NCI-H146 treated with DMSO at 0.1 percent for 48 hours (cell line): ENCODE results near the gene ACSM6.
"Not testable (repeated sequence)": the region's sequence is repeated elsewhere in the genome, so short reads cannot be mapped to it uniquely, and the experiment has no call there.

Source experiments
- DNase-seq: peaks from one replicate; lab custom pipeline; 2025; ENCODE audit not compliant: unreplicated experiment; lab: John Stamatoyannopoulos, UW

ACSM6 gene

GRCh38 chr10:95214793-95215192, 20.8 kb downstream of the ACSM6 start:
- DNase-seq, result no peak

DNA sequence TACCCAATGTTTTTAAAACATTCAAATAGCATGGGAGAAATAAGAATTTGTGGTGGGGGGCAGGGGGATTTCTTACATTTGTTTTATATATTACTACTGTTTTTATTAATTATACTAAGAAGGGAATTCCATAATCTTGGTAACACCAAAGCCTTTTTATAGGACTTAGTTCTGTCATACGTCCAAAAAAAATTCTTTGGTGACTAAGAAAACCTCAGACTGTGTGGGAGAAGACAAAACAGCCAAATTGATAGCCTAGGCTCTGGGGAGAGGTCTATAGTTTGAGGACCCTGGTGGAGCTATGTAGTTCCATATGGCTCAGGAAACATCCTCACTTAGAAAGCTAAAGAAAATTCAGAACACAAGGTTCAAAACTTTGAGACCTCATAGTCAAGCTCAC, 23.4 kb downstream of the ACSM6 start:
- no peak for DNase-seq

DNA sequence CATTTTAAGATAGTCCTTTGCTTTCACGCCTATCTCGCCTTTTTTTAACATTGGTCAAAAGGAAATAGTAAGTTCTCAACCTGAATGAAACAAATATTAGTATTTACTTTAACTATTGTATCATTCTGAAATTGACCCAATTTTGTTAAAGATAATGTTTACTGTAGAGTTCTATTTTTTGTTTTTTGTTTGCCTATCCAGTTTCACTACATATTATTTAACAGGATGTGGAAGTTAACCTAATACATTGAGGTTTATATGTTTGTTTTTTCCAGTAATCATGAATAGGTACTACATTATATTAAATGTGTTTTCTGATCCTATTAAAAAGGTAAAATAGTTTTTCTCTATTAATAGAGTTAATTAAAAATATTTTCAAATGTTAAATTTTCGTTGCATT, 26.5 kb downstream of the ACSM6 start:
- no peak for DNase-seq

- DNase-seq, result no peak
Measured at GRCh38 chr10:95221124-95221523, 27.1 kb downstream of the ACSM6 start.

- no peak for DNase-seq
Measured at GRCh38 chr10:95225136-95225535, 31.1 kb downstream of the ACSM6 start.

- DNase-seq, result not testable (repeated sequence)
Measured at GRCh38 chr10:95228934-95229723, 35.1 kb downstream of the ACSM6 start.

DNA sequence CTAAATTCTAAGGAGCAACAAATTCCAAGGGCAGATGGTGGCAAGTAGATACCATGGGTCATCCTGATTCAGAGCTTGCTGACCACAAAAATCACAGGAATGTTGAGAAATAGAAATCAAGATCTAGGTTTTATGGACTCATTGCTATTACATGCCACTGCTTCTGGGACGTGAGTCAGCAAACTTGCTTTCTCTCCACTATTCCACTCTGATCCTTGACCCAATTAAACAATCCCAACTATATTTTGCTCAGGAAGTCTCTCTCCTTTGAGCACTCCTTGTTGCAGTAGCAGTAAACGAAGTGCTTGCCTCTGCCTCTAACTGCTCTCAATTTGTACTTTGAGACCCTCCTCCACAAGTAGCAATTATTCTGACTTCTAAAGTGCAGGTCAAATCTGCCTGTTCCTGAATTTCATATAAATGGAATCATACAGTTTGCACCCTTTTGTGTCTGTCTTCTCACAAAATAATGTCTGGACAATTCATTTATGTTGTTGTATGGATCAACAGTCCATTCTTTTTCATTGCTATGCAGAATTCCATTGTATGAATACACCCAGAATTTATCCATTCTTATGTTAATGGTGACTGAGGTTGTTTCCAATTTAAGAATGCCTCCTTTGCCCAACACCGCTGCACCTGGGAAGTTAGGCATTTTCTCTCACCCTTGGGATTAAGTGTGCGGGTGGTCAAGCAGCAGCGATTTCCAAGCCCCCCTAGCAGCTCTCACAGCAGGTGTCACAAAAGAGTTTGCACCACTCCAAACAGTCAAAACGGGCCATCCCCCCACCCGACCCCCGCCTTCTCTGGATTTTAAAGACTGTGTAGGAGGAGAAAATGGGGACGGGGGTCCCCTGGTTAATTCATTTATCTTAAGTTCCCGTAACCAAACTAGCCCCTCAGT, 35.9 kb downstream of the ACSM6 start:
- no peak for DNase-seq

DNA sequence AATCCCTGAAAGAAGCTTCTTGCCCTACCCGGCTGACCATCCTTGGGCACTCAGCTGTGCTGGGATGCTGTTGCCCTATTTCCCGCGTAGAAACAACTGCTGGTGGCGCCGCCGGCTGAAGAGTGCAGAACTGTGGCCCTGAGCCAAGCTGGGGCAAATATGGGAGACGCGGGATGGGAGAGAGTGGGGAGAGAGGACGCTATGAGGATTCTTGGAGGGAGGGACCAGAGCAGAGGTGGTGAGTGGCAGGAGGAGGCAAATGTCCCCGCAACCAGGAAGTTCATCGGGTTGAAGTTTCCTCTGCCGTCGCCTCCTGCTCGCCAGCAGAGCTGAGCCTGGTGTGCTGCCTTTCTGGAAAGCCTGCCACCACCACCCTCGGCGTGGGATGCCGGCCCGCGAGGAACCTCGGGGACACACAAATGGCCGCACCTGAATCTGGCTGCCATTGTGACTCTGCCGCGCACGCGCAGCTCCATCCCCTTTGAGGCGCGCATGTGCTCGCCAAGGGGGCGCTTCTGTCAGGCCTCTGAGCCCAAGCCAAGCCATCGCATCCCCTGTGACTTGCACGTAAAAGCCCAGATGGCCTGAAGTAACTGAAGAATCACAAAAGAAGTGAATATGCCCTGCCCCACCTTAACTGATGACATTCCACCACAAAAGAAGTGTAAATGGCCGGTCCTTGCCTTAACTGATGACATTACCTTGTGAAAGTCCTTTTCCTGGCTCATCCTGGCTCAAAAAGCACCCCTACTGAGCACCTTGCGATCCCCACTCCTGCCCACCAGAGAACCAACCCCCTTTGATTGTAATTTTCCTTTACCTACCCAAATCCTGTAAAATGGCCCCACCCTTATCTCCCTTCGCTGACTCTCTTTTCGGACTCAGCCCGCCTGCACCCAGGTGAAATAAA, 36.9 kb downstream of the ACSM6 start:
- DNase-seq, result not testable (repeated sequence)

DNA sequence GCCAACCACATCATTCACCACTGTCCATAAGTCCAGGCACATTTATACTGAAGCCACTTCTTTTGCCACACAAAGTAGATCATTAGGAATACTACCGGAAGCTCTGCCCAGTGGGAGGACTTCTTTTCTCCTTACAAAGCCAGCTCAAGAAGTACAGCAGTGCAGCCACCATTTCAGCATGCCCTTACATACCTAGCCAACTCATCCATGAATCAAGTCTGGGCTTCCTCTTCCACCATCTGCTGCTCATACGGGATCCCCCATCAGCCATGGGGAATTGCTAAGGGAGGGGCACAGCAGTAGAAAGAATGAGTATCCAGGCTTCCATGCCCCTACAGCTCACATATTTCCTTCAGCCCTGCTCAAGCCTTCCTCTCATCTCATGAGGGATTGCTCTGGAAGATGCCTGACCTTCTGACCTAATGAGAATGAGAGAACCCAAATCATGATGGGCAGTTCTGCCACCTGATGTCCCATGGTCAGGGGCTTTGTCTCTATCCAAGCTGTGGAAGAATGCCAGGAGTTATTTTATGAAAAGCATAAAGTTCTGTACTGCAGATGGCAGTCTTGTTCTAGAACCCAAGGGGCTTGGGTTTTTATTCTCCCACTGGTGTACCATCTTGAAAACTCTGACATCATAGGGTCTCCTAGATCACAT, 39.5 kb downstream of the ACSM6 start:
- DNase-seq, result no peak

GRCh38 chr10:95234951-95235350, 40.9 kb downstream of the ACSM6 start:
- no peak for DNase-seq

- no peak for DNase-seq
Measured at GRCh38 chr10:95235676-95236067, 41.6 kb downstream of the ACSM6 start.

GRCh38 chr10:95236068-95236903, 42.2 kb downstream of the ACSM6 start:
- DNase-seq, result no peak

- DNase-seq, result no peak
Measured at GRCh38 chr10:95237376-95238170, 43.5 kb downstream of the ACSM6 start.

- not testable (repeated sequence) for DNase-seq
Measured at GRCh38 chr10:95240096-95240495, 46.1 kb downstream of the ACSM6 start.

DNA sequence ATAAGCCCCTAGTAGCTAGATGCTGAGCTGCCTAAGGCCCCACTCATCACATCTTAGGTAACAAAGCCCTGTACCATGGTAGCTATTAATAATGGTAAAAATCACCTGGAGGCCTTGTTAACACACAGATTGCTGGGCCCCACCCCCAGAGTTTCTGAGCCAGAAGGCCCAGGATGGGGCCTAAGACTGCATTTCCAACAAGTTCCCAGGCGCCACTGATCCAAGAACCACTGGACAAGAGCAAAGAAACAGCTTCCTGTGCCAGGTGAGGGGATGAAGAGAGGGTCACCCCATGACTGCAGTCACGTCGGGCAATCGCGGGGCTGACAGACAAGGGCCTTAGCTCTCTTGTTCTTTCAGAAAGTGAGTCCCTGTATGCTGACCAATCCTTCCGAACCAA, 46.8 kb downstream of the ACSM6 start:
- DNase-seq, result no peak

DNA sequence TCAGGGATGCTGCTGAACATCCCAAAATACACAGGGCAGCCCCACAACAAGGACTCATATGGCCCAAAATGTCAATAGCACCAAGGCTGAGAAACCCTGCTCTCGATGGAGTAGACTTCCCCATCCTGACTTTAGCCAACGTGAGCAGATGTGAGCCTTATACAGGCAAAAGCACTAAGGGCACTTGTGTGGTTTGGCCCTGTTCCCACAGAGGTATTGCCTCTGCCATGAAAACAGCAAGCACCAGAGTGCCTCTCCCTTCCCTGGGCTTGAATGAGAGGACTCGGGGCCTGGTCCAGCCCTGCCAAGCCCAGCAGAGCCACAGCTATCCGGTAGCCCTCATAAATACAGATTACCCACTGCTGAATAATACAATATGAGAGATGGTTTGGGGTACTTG, 47.5 kb downstream of the ACSM6 start:
- no peak for DNase-seq

DNA sequence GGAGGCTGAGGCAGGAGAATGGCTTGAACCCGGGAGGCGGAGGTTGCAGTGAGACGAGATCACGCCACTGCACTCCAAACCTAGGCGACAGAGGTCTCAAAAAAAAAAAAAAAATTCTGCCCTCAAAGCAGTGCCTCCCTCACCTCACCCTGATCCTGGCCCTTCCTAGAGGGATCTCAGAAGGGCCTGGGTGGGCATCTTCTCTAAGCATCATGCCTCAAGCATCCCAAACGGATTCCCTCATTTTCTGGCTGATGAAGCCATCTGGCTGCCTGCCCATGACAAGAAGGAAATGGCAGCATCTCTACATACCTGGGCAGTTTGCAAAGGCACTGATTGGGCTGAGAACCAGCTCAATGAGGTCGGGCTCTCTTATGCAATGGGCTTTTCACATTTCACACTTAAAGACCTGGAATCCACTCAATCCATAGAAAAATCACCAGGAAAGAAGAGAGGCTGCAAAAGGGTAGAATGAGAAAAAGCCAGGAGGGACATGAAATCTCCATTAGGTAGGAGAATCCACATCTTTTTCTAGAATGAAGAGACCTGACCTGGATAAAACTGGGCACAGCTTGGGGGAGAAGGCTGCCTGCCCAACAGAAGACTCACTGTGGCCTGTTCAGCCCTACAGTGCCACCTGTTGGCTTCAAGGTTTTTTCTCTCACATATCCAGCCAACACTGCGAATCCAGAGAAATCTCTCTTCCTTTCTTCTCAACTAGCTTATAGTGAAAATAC, 48.7 kb downstream of the ACSM6 start:
- peak; percentile 6 for DNase-seq

DNA sequence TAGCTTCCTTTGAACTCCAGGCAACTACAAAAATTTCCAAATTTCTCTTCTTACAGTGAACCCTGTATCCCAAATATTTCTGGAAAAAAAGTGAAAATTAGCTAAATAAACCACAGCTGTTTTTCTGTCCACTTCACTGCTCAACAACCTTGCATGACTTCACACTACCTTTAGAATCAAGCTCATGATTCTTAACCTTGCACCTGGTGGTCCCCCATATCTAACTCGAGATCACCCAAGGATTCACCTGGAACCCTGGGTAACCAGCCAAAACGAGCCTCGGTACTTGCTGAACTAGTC, 49.2 kb downstream of the ACSM6 start:
- no peak for DNase-seq
